GM18517 (cell line): ENCODE measurements around the gene PLS3.
A peak's percentile ranks its signal among the peaks of the same experiment; 100 is the strongest.

Source experiments
- ATAC-seq: cut with Tn5 transposase; IDR thresholded peaks from one replicate; pipeline ENCODE4 v1.9.1; 2021; ENCODE audit warnings: mild to moderate bottlenecking, moderate library complexity; ENCODE audit not compliant: unreplicated experiment

PLS3 gene

DNA sequence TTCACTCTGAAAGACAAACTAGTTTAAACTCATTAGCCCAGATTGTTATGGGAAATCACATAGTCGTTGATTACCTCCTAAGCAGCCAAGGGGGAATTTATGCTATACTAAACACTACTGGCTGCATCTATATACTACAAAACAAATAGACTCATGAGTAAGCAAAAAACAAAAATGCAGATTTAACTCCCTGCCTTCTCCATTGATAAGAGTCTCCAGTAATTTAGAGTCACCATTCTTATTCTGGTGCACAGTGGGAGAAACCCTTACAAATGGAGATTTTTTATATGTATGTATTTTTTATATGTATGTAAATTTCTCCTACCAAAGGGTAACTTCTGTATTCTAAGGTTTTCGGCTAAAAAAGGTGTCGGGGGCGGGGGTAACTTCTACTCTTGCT lies 126.6 kb downstream of the PLS3 start:
- no peak for ATAC-seq

DNA sequence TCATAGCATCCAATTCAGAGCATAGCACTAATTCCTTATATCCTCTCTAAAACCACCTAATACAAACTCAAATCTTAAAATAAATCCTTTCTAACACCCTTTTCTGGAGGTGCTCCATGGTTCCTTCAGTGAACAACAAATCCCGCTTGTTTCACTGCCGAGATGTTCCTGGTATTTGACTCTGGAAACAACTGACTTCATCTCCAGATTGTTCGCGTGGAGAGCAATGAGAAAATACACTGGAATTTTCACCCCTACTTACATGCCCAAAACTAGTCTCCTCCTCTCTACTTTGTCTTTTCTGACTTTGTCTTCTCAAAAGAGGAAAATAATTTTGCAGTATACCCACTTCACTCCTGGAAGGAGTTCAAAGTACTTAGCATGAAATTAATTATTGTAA lies 129.0 kb downstream of the PLS3 start:
- no peak for ATAC-seq

DNA sequence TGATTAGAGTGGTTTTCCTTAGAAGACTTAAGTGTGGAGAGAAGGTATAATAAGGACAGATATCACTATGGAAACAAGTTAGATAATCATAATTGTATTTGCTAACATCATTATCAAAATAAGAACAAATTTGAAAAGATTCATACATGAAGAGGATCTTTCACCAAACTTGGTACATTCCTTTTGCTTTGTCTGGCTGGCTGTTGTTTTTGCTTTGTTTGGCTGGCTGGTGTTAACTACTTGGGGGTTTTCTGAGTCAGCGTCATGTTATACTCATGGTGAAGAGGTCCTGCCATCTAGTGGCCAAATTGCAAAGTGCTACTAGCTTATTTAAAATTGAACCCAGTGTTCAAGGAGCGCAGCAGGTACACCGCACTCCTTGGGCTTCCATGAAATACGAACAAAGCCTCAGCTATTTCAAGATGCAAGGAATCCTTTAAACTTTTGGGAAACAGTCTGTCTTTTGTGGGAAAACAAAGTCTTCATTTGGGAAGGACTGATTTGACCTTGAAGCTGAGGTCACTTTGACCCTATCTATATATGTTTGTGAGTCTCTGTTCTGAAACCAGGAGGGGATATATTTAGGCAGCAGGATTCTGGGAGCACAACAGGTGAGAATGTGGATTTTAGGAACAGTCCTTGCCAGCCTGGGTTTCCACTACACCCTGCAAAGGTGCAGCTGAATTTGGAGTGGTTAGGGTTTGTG lies 129.7 kb downstream of the PLS3 start:
- peak; percentile 84 for ATAC-seq

DNA sequence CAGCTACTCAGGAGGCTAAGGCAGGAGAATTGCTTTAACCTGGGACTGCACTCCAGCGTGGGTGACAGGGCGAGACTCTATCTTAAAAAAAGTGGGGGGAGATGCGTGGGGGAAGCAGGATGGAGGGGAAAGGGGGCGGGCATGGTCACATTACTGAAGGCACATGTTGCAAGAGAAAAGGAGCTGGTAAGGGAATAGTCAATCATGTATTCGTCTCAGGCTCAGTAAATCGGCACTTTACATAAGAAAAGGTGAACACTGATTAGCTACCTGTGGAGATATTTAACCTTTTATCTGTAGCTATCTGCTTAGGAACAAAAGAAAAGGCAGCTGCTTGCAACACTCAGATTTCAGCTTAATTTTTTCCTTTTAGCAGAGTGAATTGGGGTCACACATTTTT lies 132.5 kb downstream of the PLS3 start:
- no peak for ATAC-seq

DNA sequence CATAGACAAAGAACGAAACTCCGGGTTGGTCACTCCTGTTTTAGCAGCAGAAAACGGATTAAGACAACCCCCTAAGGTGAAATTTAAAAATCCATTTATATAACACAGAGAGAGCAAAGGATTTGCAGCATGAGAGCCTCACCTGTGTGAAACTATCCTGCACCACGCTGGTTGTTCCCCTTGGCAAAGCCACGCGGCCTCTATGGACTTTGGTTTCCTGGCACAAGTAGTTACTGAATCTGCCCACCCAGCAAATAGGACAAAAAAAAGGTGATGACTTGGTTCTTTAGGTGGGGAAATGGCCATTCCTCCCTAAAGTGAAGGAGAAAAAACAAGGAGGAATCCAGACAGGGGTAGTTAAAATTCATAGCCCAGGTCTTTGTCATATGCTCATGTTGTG lies 133.1 kb downstream of the PLS3 start:
- ATAC-seq: no peak

DNA sequence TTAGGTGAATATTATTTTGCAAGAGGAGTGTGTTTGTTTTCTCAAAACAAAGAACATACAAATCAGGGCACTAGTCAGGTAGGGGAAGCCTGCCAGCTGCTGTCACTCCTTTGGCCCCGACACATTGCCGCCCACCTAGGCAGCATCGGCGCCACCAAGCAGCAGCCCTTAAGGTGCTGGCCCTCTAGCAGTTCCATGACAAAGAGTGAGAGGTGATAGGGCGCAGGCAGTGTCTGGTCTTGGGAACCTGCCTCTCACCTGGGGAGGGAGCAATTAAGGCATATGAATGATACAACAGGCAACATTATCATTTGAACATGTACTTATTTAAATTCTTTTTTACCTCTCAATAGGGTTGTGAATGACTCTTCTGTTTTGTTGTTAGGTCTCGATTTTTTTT lies 135.1 kb downstream of the PLS3 start:
- no peak for ATAC-seq

DNA sequence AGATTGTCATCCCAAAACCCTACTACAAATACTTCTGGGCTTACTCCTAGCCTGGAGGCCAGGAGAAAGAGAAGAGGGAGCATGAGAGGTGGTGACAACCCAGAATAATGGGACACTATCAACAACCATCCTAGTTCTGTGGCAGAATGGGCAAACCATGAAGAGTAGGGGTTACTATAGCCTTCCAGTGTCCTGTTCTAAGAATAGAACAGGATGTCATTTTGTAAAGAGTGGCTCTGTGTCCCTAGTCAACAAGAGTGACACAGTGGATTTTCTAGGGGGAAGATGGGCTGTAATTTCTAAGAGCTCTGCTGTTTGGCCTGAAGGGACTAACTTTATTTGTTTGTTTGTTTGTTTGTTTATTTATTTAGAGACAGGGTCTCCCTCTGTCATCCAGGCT lies 136.0 kb downstream of the PLS3 start:
- no peak for ATAC-seq

DNA sequence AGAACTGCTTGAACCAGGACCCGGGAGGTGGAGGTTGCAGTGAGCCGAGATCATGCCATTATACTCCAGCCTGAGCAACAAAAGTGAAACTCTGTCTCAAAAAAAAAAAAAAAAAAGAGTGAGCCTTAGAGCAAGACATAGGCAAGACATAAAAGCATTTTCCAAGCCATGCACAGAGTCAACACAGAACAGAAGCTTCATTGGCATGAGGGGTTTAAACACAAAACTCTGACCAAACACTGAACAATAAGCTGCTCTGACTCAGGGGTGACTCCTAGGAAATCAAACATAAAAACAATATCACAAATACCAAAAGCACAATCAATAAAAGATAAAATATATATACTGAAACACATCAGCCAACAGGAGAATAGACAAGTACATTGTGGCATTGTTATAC lies 136.8 kb downstream of the PLS3 start:
- ATAC-seq: no peak
